Adrenal gland (tissue), 5 donors: ENCODE results near the gene TIMMDC1.

Source experiments
- CTCF ChIP-seq, 6 experiments: fragments of 450-650 bp in 4 of 6; fragments of 200-600 bp in 2 of 6; sonication (generic) in 1 of 6; IDR thresholded peaks; 1 replicate in 5 of 6; 2 replicates in 1 of 6; pipeline versions ENCODE4 v1.5.1 to v1.8.0; 2016 to 2021; ENCODE audit warnings: antibody characterized with exemption in 6 of 6, mild to moderate bottlenecking in 2 of 6, moderate library complexity in 1 of 6
- POLR2A ChIP-seq, 2 donors: fragments of 450-650 bp; IDR thresholded peaks; one replicate each; pipeline ENCODE4 v1.6.1; 2017; ENCODE audit warnings: antibody characterized with exemption in 2 of 2, mild to moderate bottlenecking in 2 of 2, moderate library complexity in 1 of 2
- donor health status: DM: no; HTN: no; CAD: no.

GRCh38 chr3:119534296-119534695, 35.9 kb downstream of the TIMMDC1 start:
- no peak for TF ChIP-seq CTCF (IDR thresholded peaks at IDR 0.05)
- TF ChIP-seq POLR2A (IDR thresholded peaks at IDR 0.05), result no peak
